GM18868 (cell line): ENCODE data around the gene PDE4DIP.
"Not testable (repeated sequence)": the region's sequence is repeated elsewhere in the genome, so short reads cannot be mapped to it uniquely, and the experiment has no call there.

Experiments used
- ATAC-seq: cut with Tn5 transposase; IDR thresholded peaks from one replicate; pipeline ENCODE4 v1.9.1; 2021; ENCODE audit warnings: mild to moderate bottlenecking, moderate library complexity; ENCODE audit not compliant: unreplicated experiment

The PDE4DIP gene

GRCh38 chr1:148869634-148869961, 25.4 kb downstream of the PDE4DIP start:
- not testable (repeated sequence) for ATAC-seq

GRCh38 chr1:148874408-148875388, 30.5 kb downstream of the PDE4DIP start:
- ATAC-seq, result not testable (repeated sequence)

GRCh38 chr1:148879812-148880416, 35.7 kb downstream of the PDE4DIP start:
- ATAC-seq, result not testable (repeated sequence)

GRCh38 chr1:148881261-148881660, 37.0 kb downstream of the PDE4DIP start:
- ATAC-seq, result not testable (repeated sequence)

- ATAC-seq, result not testable (repeated sequence)
Measured at GRCh38 chr1:148885219-148885618, 41.0 kb downstream of the PDE4DIP start.

GRCh38 chr1:148886293-148886692, 42.1 kb downstream of the PDE4DIP start:
- ATAC-seq, result not testable (repeated sequence)

GRCh38 chr1:148888597-148888996, 44.4 kb downstream of the PDE4DIP start:
- ATAC-seq, result not testable (repeated sequence)

- ATAC-seq, result not testable (repeated sequence)
Measured at GRCh38 chr1:148889267-148890074, 45.2 kb downstream of the PDE4DIP start.

GRCh38 chr1:148890075-148890568, 45.9 kb downstream of the PDE4DIP start:
- ATAC-seq, result not testable (repeated sequence)

GRCh38 chr1:148894360-148895352, 50.4 kb downstream of the PDE4DIP start:
- not testable (repeated sequence) for ATAC-seq

GRCh38 chr1:148900026-148900425, 55.8 kb downstream of the PDE4DIP start:
- ATAC-seq, result not testable (repeated sequence)

- not testable (repeated sequence) for ATAC-seq
Measured at GRCh38 chr1:148900691-148901090, 56.5 kb downstream of the PDE4DIP start.

GRCh38 chr1:148901150-148901952, 57.1 kb downstream of the PDE4DIP start:
- not testable (repeated sequence) for ATAC-seq

GRCh38 chr1:148901953-148902341, 57.7 kb downstream of the PDE4DIP start:
- not testable (repeated sequence) for ATAC-seq

GRCh38 chr1:148909219-148909826, 65.1 kb downstream of the PDE4DIP start:
- not testable (repeated sequence) for ATAC-seq

GRCh38 chr1:148911303-148911928, 67.2 kb downstream of the PDE4DIP start:
- ATAC-seq, result not testable (repeated sequence)

GRCh38 chr1:148916222-148916621, 72.0 kb downstream of the PDE4DIP start:
- not testable (repeated sequence) for ATAC-seq
